Spleen (tissue), 11 donors: ENCODE measurements around the gene MYO1A. TPM values are rescaled to one million over a fixed set of nuclear protein-coding genes. Genes with fewer than 3 reads are reported as not detected.

Experiments
- DNase-seq: peaks from one replicate; pipeline ENCODE4 v3.0.0-alpha.2; 2020
- H3K27ac ChIP-seq, 8 donors: fragments of 200-600 bp; sonication (generic) in 7 of 8; 1 replicate in 4 of 8; 2 replicates in 4 of 8; pipeline versions ENCODE4 v1.5.0 to v1.8.0; 2016 to 2021; ENCODE audit warnings: inconsistent platforms in 4 of 8, mild to moderate bottlenecking in 4 of 8, moderate library complexity in 1 of 8
- H3K27me3 ChIP-seq, 7 donors: fragments of 200-600 bp; sonication (generic) in 6 of 7; replicated peaks in 1 of 7; 1 replicate in 4 of 7; 2 replicates in 3 of 7; pipeline versions ENCODE4 v1.5.0 to v1.8.0; 2016 to 2021; ENCODE audit warnings: inconsistent platforms in 3 of 7, mild to moderate bottlenecking in 1 of 7
- H3K36me3 ChIP-seq, 6 donors: fragments of 200-600 bp; sonication (generic) in 5 of 6; 1 replicate in 4 of 6; 2 replicates in 2 of 6; pipeline versions ENCODE4 v1.5.0 to v1.8.0; 2016 to 2021; ENCODE audit warnings: inconsistent platforms in 2 of 6
- H3K4me1 ChIP-seq, 6 donors: fragments of 200-600 bp; sonication (generic) in 5 of 6; 1 replicate in 3 of 6; 2 replicates in 3 of 6; pipeline versions ENCODE4 v1.5.0 to v1.8.0; 2016 to 2021; ENCODE audit warnings: inconsistent platforms in 3 of 6
- H3K4me3 ChIP-seq, 8 donors: fragments of 200-600 bp; sonication (generic) in 7 of 8; 1 replicate in 4 of 8; 2 replicates in 4 of 8; pipeline versions ENCODE4 v1.5.0 to v1.8.0; 2016 to 2021; ENCODE audit warnings: inconsistent platforms in 4 of 8, mild to moderate bottlenecking in 4 of 8, moderate library complexity in 2 of 8
- H3K9me3 ChIP-seq, 8 donors: fragments of 200-600 bp; sonication (generic) in 7 of 8; 1 replicate in 4 of 8; 2 replicates in 4 of 8; pipeline versions ENCODE4 v1.5.0 to v1.8.0; 2016 to 2021; ENCODE audit warnings: inconsistent platforms in 4 of 8
- POLR2A ChIP-seq, 3 donors: fragments of 450-650 bp; IDR thresholded peaks; one replicate each; pipeline ENCODE4 v1.5.1; 2017; ENCODE audit warnings: antibody characterized with exemption in 3 of 3, mild to moderate bottlenecking in 1 of 3
- POLR2AphosphoS5 ChIP-seq, 3 donors: sonication (generic); formaldehyde crosslinking; IDR thresholded peaks; one replicate each; pipeline ENCODE4 v1.5.1; 2017; ENCODE audit warnings: antibody characterized with exemption in 3 of 3
- WGBS, 5 donors: extraction: QIAGEN DNeasy Blood & Tissue Kit in 3 of 5; methylation state at CpG; one replicate each; pipeline versions ENCODE4 v1.1.5 to v1.1.7; 2013 to 2018; 5-methylcytosine and 5-hydroxymethylcytosine counted together
- intact Hi-C: fragments of 100-400 bp; cut with DNase I; formaldehyde crosslinking; loops from one replicate; pipeline ENCODE4 v1.15.0; 2023; ENCODE audit warnings: low total_unique reads
- polyA plus RNA-seq, 3 donors: library from polyadenylated mRNA; stranded (reverse); fragments of 200-250 nt; gene quantifications; one replicate each; pipeline ENCODE4 v1.2.1, GENCODE V29; 2013
- total RNA-seq, 7 donors: library from RNA; depleted of rRNA in 3 of 7; stranded (reverse); fragments of >200 nt in 3 of 7; fragmentation: NEBNext Ultra II Directional in 4 of 7; extraction: Animal tissue kit (Norgen Biotek cat#: 25700) in 4 of 7; gene quantifications; one replicate each; pipeline versions ENCODE4 v1.1.0 to v1.2.1, GENCODE V29; 2016 to 2021
- TF ChIP-seq, protein P1 (sequence below), 11 experiments: fragments of 200-600 bp in 7 of 11; fragments of 450-650 bp in 4 of 11; sonication (generic) in 4 of 11; IDR thresholded peaks in 8 of 11; conservative IDR thresholded peaks in 3 of 11; 1 replicate in 7 of 11; 2 replicates in 4 of 11; pipeline versions ENCODE4 v1.4.0 to v1.8.0; 2016 to 2021; ENCODE audit warnings: antibody characterized with exemption in 11 of 11, inconsistent platforms in 4 of 11, mild to moderate bottlenecking in 1 of 11
- donor health status: healthy with polysubstance abuse.
- donor health status: DM: no; HTN: no; CAD: no; lungs with moderate emphysema.
- donor health status: DM: no; HTN: no; CAD: no.
- donor health status: Bipolar disorder and iron deficiency.
- donor health status: healthy.
- donor health status: DM: no; HTN: no; CAD: no.
- donor health status: DM: yes; HTN: yes; CAD: no.

MYO1A gene
- total and polyA plus RNA-seq, 10 donors, result 0.12 to 1.4 (median 0.22) TPM; not detected in 1

DNA sequence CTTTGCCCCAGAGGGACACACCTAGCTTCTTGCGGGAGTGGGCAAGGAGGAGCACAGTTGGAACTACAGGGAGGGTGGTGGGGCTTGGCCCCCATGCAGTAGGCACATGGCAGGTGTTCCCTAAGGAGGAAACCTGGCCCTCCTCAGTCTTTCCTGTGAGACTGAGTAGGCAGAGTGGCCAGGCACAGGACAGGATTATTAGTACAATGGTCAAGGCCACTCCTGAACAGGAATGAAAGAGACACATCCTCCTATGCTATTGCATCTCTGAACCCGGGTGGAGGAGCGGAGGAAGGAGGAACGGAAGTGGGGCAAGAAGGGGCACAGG is 846 bp downstream of the MYO1A start:
- 49 to 74% (median 61%) methylated on average over 4 of the region's 4 CpGs for WGBS, 5 donors
- Histone ChIP-seq H3K27me3 (no peaks in the 10 kb centered on the region), H3K27ac (no peak overlapping the region), H3K36me3 (no peaks in the 10 kb centered on the region), H3K9me3 (no peaks in the 10 kb centered on the region), H3K4me3 (no peak overlapping the region), H3K4me1 (peaks cover 0 to 40% (median 28%) of the 10 kb centered on the region in 6 donors)
- no peak for TF ChIP-seq POLR2A (IDR thresholded peaks at IDR 0.05)
- TF ChIP-seq, protein P1, sequence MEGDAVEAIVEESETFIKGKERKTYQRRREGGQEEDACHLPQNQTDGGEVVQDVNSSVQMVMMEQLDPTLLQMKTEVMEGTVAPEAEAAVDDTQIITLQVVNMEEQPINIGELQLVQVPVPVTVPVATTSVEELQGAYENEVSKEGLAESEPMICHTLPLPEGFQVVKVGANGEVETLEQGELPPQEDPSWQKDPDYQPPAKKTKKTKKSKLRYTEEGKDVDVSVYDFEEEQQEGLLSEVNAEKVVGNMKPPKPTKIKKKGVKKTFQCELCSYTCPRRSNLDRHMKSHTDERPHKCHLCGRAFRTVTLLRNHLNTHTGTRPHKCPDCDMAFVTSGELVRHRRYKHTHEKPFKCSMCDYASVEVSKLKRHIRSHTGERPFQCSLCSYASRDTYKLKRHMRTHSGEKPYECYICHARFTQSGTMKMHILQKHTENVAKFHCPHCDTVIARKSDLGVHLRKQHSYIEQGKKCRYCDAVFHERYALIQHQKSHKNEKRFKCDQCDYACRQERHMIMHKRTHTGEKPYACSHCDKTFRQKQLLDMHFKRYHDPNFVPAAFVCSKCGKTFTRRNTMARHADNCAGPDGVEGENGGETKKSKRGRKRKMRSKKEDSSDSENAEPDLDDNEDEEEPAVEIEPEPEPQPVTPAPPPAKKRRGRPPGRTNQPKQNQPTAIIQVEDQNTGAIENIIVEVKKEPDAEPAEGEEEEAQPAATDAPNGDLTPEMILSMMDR (IDR thresholded peaks at IDR 0.05 in 8 of 11, conservative IDR thresholded peaks at IDR 0.05 in 3 of 11), result no peak
- TF ChIP-seq POLR2AphosphoS5 (IDR thresholded peaks at IDR 0.05), result no peak
- intact Hi-C loops, result no loop called here
- DNase-seq, result no peak

DNA sequence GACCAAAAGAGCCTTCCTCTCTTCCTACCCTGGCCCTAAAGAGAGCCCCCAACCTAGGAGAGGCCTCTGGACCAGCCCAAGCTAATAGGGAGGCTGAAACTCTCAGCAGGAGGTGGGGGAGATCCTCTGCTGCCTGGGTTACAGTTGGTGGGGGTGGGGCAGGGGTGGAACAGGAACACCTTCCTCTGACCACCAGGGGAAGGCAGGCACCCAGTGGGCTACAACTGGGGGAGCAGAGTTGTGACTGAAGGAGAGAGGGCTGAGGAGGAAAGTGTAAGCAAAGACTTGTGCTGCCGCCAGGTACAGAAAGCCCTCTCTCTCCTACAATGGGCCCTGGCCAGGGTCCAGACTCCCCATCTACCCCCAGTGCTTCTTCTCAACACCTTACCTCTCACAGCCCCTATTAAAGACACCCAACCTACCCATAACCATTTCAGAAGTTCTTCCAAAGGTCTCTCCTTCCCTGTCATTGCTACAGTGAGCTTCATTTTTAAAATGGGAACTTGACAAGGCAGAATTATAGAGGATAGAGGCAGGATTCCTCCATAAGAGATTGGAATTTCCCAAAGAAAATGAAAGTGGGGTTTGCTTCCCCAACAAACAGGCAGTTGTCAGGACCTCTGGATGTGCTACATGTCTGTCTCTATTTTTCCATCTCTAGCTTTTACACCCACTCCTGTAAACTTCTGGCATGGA is 1.4 kb downstream of the MYO1A start:
- H3K9me3 ChIP-seq, result no peaks in the 10 kb centered on the region
- peaks cover 0 to 40% (median 28%) of the 10 kb centered on the region in 6 donors for H3K4me1 ChIP-seq
- intact Hi-C loops, result no loop called here
- 88 to 100% (median 100%) methylated on average over 1 of the region's 1 CpG for WGBS, 5 donors
- no peak for DNase-seq
- H3K4me3 ChIP-seq, result no peak overlapping the region
- no peaks in the 10 kb centered on the region for H3K36me3 ChIP-seq
- TF ChIP-seq, protein P1 (IDR thresholded peaks at IDR 0.05 in 8 of 11, conservative IDR thresholded peaks at IDR 0.05 in 3 of 11), result no peak
- no peak for TF ChIP-seq POLR2AphosphoS5 (IDR thresholded peaks at IDR 0.05)
- no peak for TF ChIP-seq POLR2A (IDR thresholded peaks at IDR 0.05)
- no peak overlapping the region for H3K27ac ChIP-seq
- H3K27me3 ChIP-seq, result no peaks in the 10 kb centered on the region

- TF ChIP-seq POLR2A (IDR thresholded peaks at IDR 0.05) (no peak), POLR2AphosphoS5 (IDR thresholded peaks at IDR 0.05) (no peak)
- TF ChIP-seq, protein P1 (IDR thresholded peaks at IDR 0.05 in 8 of 11, conservative IDR thresholded peaks at IDR 0.05 in 3 of 11), result no peak
- Histone ChIP-seq H3K4me1 (peaks cover 0 to 40% (median 28%) of the 10 kb centered on the region in 6 donors), H3K9me3 (no peaks in the 10 kb centered on the region), H3K4me3 (no peak overlapping the region), H3K27me3 (no peaks in the 10 kb centered on the region), H3K27ac (peak overlapping the region in 3 of 8 donors; percentile 57 to 80 (median 70)), H3K36me3 (no peaks in the 10 kb centered on the region)
- DNase-seq, result no peak
- 86 to 97% (median 89%) methylated on average over 1 of the region's 1 CpG for WGBS, 5 donors
- intact Hi-C loops, result no loop called here
Measured at GRCh38 chr12:57047981-57048380, 1.9 kb downstream of the MYO1A start.

DNA sequence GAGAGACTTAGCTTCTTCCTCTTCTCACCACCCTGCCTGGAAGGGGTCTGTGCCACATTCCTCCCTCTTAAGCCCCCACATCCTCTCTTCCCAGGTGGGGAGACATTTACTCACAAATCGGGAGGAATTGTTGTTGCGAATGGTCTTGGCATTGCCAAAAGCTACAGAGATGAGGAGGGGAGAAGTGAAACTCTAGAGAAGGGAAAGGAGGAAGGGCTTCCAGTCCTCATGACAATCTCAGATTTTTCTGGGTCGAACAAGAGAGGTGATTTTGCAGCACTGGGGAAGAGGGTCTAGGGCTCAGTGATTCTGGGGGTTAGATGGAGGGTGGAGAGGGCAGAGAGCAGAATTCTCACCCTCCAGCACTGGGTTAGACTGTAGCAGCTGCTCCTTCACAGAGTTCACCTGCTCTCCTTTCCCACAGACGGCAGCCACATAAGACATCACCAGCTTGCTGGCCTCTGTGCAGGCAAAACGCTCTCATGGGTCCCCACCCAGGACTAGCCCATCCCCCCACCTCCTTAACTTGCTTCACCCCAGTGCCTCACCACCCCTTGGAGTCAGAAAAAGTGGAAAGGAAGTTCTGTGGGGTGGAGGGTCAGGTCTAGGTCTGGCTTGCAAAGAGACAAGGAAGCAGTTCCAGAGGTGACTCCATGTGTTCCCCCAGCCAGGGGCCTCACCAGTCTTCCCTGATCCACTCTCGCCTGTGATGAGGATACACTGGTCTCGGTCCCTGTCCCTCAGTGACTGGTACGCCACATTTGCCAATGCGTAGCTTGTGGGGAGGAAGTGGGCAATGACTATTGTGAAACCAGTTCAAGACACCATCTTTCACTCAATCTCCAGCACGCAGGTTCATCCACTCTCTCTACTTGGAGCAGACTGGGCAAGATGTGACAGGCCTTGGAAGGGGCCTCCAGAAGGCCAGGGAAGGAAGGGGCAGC is 2.7 kb downstream of the MYO1A start:
- TF ChIP-seq POLR2AphosphoS5 (IDR thresholded peaks at IDR 0.05), result peak in 1 of 3 donors; percentile 43
- TF ChIP-seq, protein P1 (IDR thresholded peaks at IDR 0.05 in 8 of 11, conservative IDR thresholded peaks at IDR 0.05 in 3 of 11), result no peak
- 39 to 51% (median 41%) methylated on average over 10 of the region's 10 CpGs for WGBS, 5 donors
- peak overlapping the region in 5 of 8 donors; percentile 23 to 80 (median 57) for H3K27ac ChIP-seq

More for the DNA sequence above, 2.7 kb downstream of the MYO1A start:
- Histone ChIP-seq H3K4me3 (peak overlapping the region in 2 of 8 donors; percentile 1 to 32), H3K36me3 (no peaks in the 10 kb centered on the region), H3K9me3 (no peaks in the 10 kb centered on the region), H3K27me3 (no peaks in the 10 kb centered on the region), H3K4me1 (peaks cover 0 to 40% (median 28%) of the 10 kb centered on the region in 6 donors)
- intact Hi-C loops, result no loop called here
- no peak for DNase-seq
